GM12872 (cell line): Measurements from ENCODE around the gene SSBP2.

Experiments used
- TF ChIP-seq, protein P1 (sequence below): IDR thresholded peaks from 3 replicates; pipeline ENCODE4 v1.5.1; 2011; ENCODE audit warnings: low read depth, mild to moderate bottlenecking, low read length, moderate library complexity; ENCODE audit not compliant: insufficient read depth

The SSBP2 gene

GRCh38 chr5:81751009-81751835 is at the start of gene SSBP2:
SSBP2 (minus strand) TSS chr5:81751097; CDS start chr5:81751042, 55 bp downstream.
- TF ChIP-seq, protein P1, sequence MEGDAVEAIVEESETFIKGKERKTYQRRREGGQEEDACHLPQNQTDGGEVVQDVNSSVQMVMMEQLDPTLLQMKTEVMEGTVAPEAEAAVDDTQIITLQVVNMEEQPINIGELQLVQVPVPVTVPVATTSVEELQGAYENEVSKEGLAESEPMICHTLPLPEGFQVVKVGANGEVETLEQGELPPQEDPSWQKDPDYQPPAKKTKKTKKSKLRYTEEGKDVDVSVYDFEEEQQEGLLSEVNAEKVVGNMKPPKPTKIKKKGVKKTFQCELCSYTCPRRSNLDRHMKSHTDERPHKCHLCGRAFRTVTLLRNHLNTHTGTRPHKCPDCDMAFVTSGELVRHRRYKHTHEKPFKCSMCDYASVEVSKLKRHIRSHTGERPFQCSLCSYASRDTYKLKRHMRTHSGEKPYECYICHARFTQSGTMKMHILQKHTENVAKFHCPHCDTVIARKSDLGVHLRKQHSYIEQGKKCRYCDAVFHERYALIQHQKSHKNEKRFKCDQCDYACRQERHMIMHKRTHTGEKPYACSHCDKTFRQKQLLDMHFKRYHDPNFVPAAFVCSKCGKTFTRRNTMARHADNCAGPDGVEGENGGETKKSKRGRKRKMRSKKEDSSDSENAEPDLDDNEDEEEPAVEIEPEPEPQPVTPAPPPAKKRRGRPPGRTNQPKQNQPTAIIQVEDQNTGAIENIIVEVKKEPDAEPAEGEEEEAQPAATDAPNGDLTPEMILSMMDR = no peak

DNA sequence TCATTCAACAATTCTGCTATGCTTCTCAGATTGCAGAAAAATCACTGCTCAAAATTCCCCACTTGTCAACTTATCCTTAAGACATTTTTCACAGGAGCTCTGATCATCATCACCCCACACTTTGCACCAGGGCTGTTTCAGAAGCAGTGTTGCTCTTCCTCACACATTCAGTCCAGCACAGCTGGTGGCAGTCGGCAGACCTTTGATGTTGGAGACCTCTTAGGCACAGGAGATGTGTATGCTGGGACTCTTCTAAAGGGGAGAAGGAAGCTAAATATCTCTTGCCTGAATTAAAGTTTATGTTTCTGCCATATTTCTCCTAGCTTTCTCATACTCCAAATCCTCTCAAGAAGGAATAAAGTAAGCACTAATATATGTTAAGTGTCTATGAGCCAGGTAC is 44.8 kb upstream of the SSBP2 start:
- TF ChIP-seq, protein P1 = no peak

- TF ChIP-seq, protein P1 = no peak
Measured at GRCh38 chr5:81794226-81794625, 43.3 kb upstream of the SSBP2 start.

- TF ChIP-seq, protein P1 = no peak
Measured at GRCh38 chr5:81790336-81790735, 39.4 kb upstream of the SSBP2 start.

GRCh38 chr5:81789033-81789432 is 38.1 kb upstream of the SSBP2 start:
- TF ChIP-seq, protein P1 = no peak

DNA sequence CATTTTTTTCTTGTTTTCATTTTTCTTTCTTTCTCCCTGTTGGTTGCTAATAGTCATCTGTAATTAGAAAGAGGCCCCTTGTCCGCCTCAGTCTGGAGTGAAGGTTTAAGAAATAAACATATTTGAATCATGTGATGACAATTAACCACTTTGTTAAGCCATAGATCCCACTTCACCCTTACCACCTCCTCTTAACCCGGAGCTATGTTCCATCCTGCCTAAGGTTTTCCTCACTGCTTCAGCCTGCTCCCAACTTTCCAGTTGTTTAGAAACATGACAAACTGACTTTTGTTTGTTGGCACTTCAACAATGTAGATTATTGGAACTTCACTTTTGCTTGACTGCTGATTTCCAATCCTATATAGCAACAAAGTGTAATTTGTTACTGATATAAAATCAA is 37.4 kb upstream of the SSBP2 start:
- TF ChIP-seq, protein P1 = no peak

GRCh38 chr5:81787474-81788242 is 36.8 kb upstream of the SSBP2 start:
- TF ChIP-seq, protein P1 = no peak
